Endothelial cell of umbilical vein (primary cell): ENCODE results near the gene CA4. TPM values are rescaled to one million over a fixed set of nuclear protein-coding genes. Genes with fewer than 3 reads are reported as not detected.

Source experiments
- BruUV-seq: library from RNA; stranded (reverse); fragments of 400-500 nt; replicated peaks from 2 replicates; lab custom pipeline; 2021; lab: Mats Ljungman, UMichigan
- CTCF ChIA-PET: fragments of 300-600, 350-600 bp; sonication (Branson Sonifier 250); formaldehyde crosslinking; loops from one replicate; lab custom pipeline; 2021; ENCODE audit warnings: antibody characterized with exemption, inconsistent platforms; lab: Charles Lee
- POLR2A ChIA-PET: fragments of 300-600, 350-600 bp; sonication (Branson Sonifier 250); formaldehyde crosslinking; loops from one replicate; lab custom pipeline; 2021; ENCODE audit warnings: antibody characterized with exemption, inconsistent platforms; lab: Charles Lee
- DNase-seq: peaks from one replicate; pipeline ENCODE4 v3.0.0-alpha.2; 2011; ENCODE audit warnings: low read depth, low spot score
- FAIRE-seq: peaks from 2 replicates; lab custom pipeline; 2011; peaks lifted over from hg19 to GRCh38; lab: Jason Lieb, UNC
- H2AFZ ChIP-seq: 2 replicates; pipeline ENCODE4 v1.6.0; 2012; ENCODE audit warnings: low read depth, low read length, control low read depth, inconsistent platforms
- H3K27ac ChIP-seq: 2 replicates; pipeline ENCODE4 v1.5.1; 2011; ENCODE audit warnings: low read depth, mild to moderate bottlenecking, control low read depth, low read length, moderate library complexity; ENCODE audit not compliant: insufficient read depth
- H3K27me3 ChIP-seq, 2 experiments: 2 replicates each; pipeline versions ENCODE4 v1.6.0 to v1.6.1; 2011; ENCODE audit warnings: low read length in 2 of 2, mixed read lengths in 1 of 2; ENCODE audit not compliant: control insufficient read depth in 2 of 2, insufficient read depth in 2 of 2
- H3K36me3 ChIP-seq, 2 experiments: 2 replicates in 1 of 2; 3 replicates in 1 of 2; pipeline ENCODE4 v1.5.1; 2011; ENCODE audit warnings: low read length in 2 of 2, mild to moderate bottlenecking in 1 of 2, moderate library complexity in 1 of 2; ENCODE audit not compliant: control insufficient read depth in 2 of 2, insufficient read depth in 2 of 2; ENCODE audit errors: extremely low read depth in 1 of 2
- H3K4me1 ChIP-seq: 3 replicates; pipeline ENCODE4 v1.5.1; 2011; ENCODE audit warnings: mild to moderate bottlenecking, low read length; ENCODE audit not compliant: control insufficient read depth, insufficient read depth; ENCODE audit errors: extremely low read depth
- H3K4me2 ChIP-seq: 2 replicates; pipeline ENCODE4 v1.6.1; 2011; ENCODE audit warnings: low read length, control low read depth, mixed read lengths; ENCODE audit not compliant: insufficient read depth
- H3K4me3 ChIP-seq, 3 experiments: fragments of 200-600 bp in 1 of 3; sonication (generic), shearing (Covaris generic) in 1 of 3; replicated peaks in 1 of 3; 2 replicates each; pipeline ENCODE4 v1.5.1; 2011 to 2016; ENCODE audit warnings: control low read depth in 3 of 3, low read length in 3 of 3, mild to moderate bottlenecking in 2 of 3, inconsistent platforms in 1 of 3, low read depth in 1 of 3, moderate library complexity in 1 of 3; ENCODE audit not compliant: insufficient read depth in 1 of 3
- H3K79me2 ChIP-seq: 2 replicates; pipeline ENCODE4 v1.6.0; 2012; ENCODE audit warnings: low read length, inconsistent platforms; ENCODE audit not compliant: control insufficient read depth, insufficient read depth
- H3K9ac ChIP-seq: replicated peaks from 2 replicates; pipeline ENCODE3; 2011; ENCODE audit warnings: low read length, control low read depth; ENCODE audit not compliant: insufficient read depth; ENCODE audit errors: extremely low read depth
- H3K9me1 ChIP-seq: replicated peaks from 3 replicates; pipeline ENCODE4 v1.6.0; 2011; ENCODE audit warnings: mild to moderate bottlenecking, low read length; ENCODE audit not compliant: control insufficient read depth, insufficient read depth; ENCODE audit errors: extremely low read depth
- H3K9me3 ChIP-seq: replicated peaks from 2 replicates; pipeline ENCODE4 v1.5.1; 2012; ENCODE audit warnings: low read length, inconsistent platforms; ENCODE audit not compliant: control insufficient read depth, insufficient read depth
- H4K20me1 ChIP-seq: replicated peaks from 2 replicates; pipeline ENCODE3; 2011; ENCODE audit warnings: mild to moderate bottlenecking, low read length; ENCODE audit not compliant: control insufficient read depth, insufficient read depth; ENCODE audit errors: extremely low read depth
- CTCF ChIP-seq, 2 donors: IDR thresholded peaks; 1 replicate in 1 of 2; 2 replicates in 1 of 2; pipeline ENCODE4 v1.5.1; 2011; ENCODE audit warnings: low read length in 2 of 2, mild to moderate bottlenecking in 2 of 2, moderate library complexity in 2 of 2, control low read depth in 1 of 2, inconsistent platforms in 1 of 2, low read depth in 1 of 2; ENCODE audit not compliant: insufficient read depth in 1 of 2; ENCODE audit errors: extremely low read depth in 1 of 2
- EZH2 ChIP-seq: IDR thresholded peaks from 2 replicates; pipeline ENCODE4 v1.6.1; 2012; ENCODE audit warnings: borderline replicate concordance, low read depth, mild to moderate bottlenecking, moderate library complexity, low read length, inconsistent platforms; ENCODE audit not compliant: severe bottlenecking
- FOS ChIP-seq: IDR thresholded peaks from 2 replicates; pipeline ENCODE4 v1.6.1; 2011; ENCODE audit warnings: mild to moderate bottlenecking, low read length, moderate library complexity, borderline replicate concordance; ENCODE audit not compliant: insufficient read depth
- GATA2 ChIP-seq: IDR thresholded peaks from 2 replicates; pipeline ENCODE4 v1.7.0; 2011; ENCODE audit warnings: low read depth, mild to moderate bottlenecking, moderate library complexity, mixed read lengths, low read length; ENCODE audit not compliant: insufficient read length, insufficient read depth
- JUN ChIP-seq: IDR thresholded peaks from 2 replicates; pipeline ENCODE4 v1.6.1; 2011; ENCODE audit warnings: borderline replicate concordance, low read depth; ENCODE audit not compliant: insufficient read length, insufficient read depth
- MAX ChIP-seq: IDR thresholded peaks from 2 replicates; pipeline ENCODE4 v1.6.1; 2011; ENCODE audit not compliant: insufficient read depth, insufficient read length
- MYC ChIP-seq: IDR thresholded peaks from one replicate; pipeline ENCODE4 v1.6.1; 2011; ENCODE audit warnings: mild to moderate bottlenecking, low read depth, low read length
- POLR2A ChIP-seq: IDR thresholded peaks from 2 replicates; pipeline ENCODE4 v1.6.1; 2012; ENCODE audit warnings: low read depth, mild to moderate bottlenecking, control low read depth, low read length
- POLR2AphosphoS5 ChIP-seq: IDR thresholded peaks from 2 replicates; pipeline ENCODE4 v1.6.1; 2012; ENCODE audit warnings: low read depth, mild to moderate bottlenecking, control low read depth, low read length, moderate library complexity; ENCODE audit not compliant: insufficient read depth
- dilution Hi-C: fragments of 300-500 bp; cut with MboI; formaldehyde crosslinking; loops from one replicate; pipeline ENCODE4 v1.15.0; 2019; ENCODE audit warnings: low sequenced_read_pairs; ENCODE audit not compliant: extremely low pct_ligation_motif_present
- intact Hi-C: fragments of 100-400 bp; cut with micrococcal nuclease; formaldehyde crosslinking; loops from one replicate; pipeline ENCODE4 v1.10.0; 2022
- polyA plus RNA-seq, 4 experiments: library from polyadenylated mRNA; depleted of rRNA in 3 of 4; stranded (reverse) in 3 of 4; unstranded in 1 of 4; fragments of >200 nt; gene quantifications; 2 replicates each; pipeline versions ENCODE4 v1.2.1 to v1.2.3, GENCODE V29; 2011 to 2012; ENCODE audit warnings: missing spikeins in 1 of 4
- total RNA-seq: library from RNA; stranded (reverse); gene quantifications from 2 replicates; pipeline ENCODE4 v1.2.3, GENCODE V29; 2021

The CA4 gene
- total and polyA plus RNA-seq, 2 donors (not counting 3 experiments of a cell fraction or from before 2014, with no cell fraction given) = 0.17 to 0.29 TPM

GRCh38 chr17:60146206-60146605 is 3.6 kb upstream of the CA4 start:
- CTCF ChIA-PET = interaction anchor here (0.6 to 0.7 kb wide), 2 partner anchors 38 to 275 kb away, joined by 3 to 4 read pairs; no protein-coding TSS in a partner anchor
- H3K27me3 ChIP-seq = peaks cover 63 to 68% of the 10 kb centered on the region in 2 experiments
- no TSS peak for BruUV-seq

GRCh38 chr17:60147553-60148223 is 2.1 kb upstream of the CA4 start:
- POLR2A ChIA-PET = no interaction called here
- FAIRE-seq = no peak

More at GRCh38 chr17:60146206-60146605, 3.6 kb upstream of the CA4 start:
- POLR2A ChIA-PET = no interaction called here
- Histone ChIP-seq H2AFZ (no peak overlapping the region), H3K9me3 (no peaks in the 10 kb centered on the region), H3K27ac (no peak overlapping the region), H3K9me1 (no peaks in the 10 kb centered on the region), H3K4me3 (no peak overlapping the region), H3K4me2 (no peak overlapping the region), H3K79me2 (no peaks in the 10 kb centered on the region), H3K9ac (no peak overlapping the region), H3K4me1 (peaks cover 19% of the 10 kb centered on the region), H3K36me3 (no peaks in the 10 kb centered on the region), H4K20me1 (no peaks in the 10 kb centered on the region)
- no peak for TF ChIP-seq POLR2AphosphoS5
- dilution Hi-C loops = no loop called here
- DNase-seq (no peak), FAIRE-seq (no peak)
- intact Hi-C loops = loop anchor here (10.0 kb wide), 3 partner anchors 249 to 489 kb away; partner anchors contain the start of gene USP32

More at GRCh38 chr17:60147553-60148223, 2.1 kb upstream of the CA4 start:
- dilution Hi-C loops (no loop called here), intact Hi-C loops (loop anchor here (10.0 kb wide), 3 partner anchors 247 to 487 kb away; partner anchors contain the start of gene USP32)
- Histone ChIP-seq H3K9me3 (no peaks in the 10 kb centered on the region), H3K36me3 (no peaks in the 10 kb centered on the region), H3K9me1 (no peaks in the 10 kb centered on the region), H4K20me1 (no peaks in the 10 kb centered on the region), H3K27ac (no peak overlapping the region), H3K27me3 (peaks cover 69 to 74% of the 10 kb centered on the region in 2 experiments), H3K4me2 (no peak overlapping the region), H2AFZ (no peak overlapping the region), H3K79me2 (no peaks in the 10 kb centered on the region), H3K4me1 (peaks cover 10% of the 10 kb centered on the region), H3K4me3 (no peak overlapping the region), H3K9ac (no peak overlapping the region)
- no peak for DNase-seq
- BruUV-seq = no TSS peak
- CTCF ChIA-PET = no interaction called here
- TF ChIP-seq CTCF (IDR thresholded peaks at IDR 0.05; ENCODE audit: extremely low read depth in 1 of 2, insufficient read depth in 1 of 2, low read depth in 1 of 2, low read length in 2 of 2) = no peak
- TF ChIP-seq GATA2 = no peak
- TF ChIP-seq EZH2 = no peak
- no peak for TF ChIP-seq FOS
- TF ChIP-seq MAX = no peak
- no peak for TF ChIP-seq MYC
- no peak for TF ChIP-seq POLR2AphosphoS5
- no peak for TF ChIP-seq POLR2A
- TF ChIP-seq JUN = no peak
